NCI-H2171 (cell line): ENCODE data around the gene MMP24.

ENCODE experiments used
- DNase-seq: peaks from one replicate; lab custom pipeline; 2025; lab: John Stamatoyannopoulos, UW

Gene MMP24

DNA sequence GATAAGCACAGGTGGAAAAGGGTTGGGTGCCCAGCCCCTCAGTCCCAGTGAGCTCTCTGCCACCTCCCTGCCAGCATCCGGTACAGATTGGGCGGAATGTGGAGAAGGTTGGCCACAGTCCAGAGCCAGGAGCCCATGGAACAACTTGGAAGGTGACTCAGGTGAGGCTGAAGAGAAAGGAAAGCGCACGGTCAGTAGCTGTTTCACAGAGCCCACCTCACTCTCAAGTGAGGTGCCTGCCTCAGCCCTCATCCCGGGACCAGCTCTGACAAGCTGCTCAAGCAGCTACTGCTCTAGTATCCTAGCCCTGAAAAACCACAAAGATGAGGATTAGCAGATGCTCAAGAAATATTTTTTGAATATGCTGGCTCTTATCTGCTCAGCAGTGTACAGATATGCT is 52.5 kb downstream of the MMP24 start:
- no peak for DNase-seq

GRCh38 chr20:35279533-35280174 is 53.2 kb downstream of the MMP24 start:
- DNase-seq = no peak

- DNase-seq = no peak
These were observed 54.0 kb downstream of the MMP24 start for GRCh38 chr20:35280523-35280922.

- DNase-seq = no peak
These were observed 55.1 kb downstream of the MMP24 start for GRCh38 chr20:35281506-35282101.

GRCh38 chr20:35283441-35284266 is 57.2 kb downstream of the MMP24 start:
- DNase-seq = no peak

GRCh38 chr20:35284267-35284991 is 57.9 kb downstream of the MMP24 start, which contains the start of gene EIF6:
EIF6 (minus strand) TSS chr20:35284772; CDS start chr20:35284487, 285 bp downstream.
- peak; percentile 90 for DNase-seq

GRCh38 chr20:35284992-35285805 is 58.7 kb downstream of the MMP24 start:
- DNase-seq = no peak

DNA sequence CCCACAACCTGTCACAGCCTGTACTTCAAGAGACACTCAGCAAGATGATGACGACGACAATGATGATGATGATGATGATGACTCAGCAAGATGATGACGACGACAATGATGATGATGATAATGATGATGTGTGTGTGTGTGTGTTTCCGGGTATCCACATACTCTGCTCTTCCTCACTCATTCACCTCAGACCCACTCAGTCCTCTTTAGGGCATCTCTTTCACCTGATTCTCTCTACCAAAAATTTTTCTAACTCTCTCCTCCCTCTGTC is 59.3 kb downstream of the MMP24 start:
- no peak for DNase-seq

- DNase-seq = no peak
These were observed 59.8 kb downstream of the MMP24 start for GRCh38 chr20:35286077-35286898.

DNA sequence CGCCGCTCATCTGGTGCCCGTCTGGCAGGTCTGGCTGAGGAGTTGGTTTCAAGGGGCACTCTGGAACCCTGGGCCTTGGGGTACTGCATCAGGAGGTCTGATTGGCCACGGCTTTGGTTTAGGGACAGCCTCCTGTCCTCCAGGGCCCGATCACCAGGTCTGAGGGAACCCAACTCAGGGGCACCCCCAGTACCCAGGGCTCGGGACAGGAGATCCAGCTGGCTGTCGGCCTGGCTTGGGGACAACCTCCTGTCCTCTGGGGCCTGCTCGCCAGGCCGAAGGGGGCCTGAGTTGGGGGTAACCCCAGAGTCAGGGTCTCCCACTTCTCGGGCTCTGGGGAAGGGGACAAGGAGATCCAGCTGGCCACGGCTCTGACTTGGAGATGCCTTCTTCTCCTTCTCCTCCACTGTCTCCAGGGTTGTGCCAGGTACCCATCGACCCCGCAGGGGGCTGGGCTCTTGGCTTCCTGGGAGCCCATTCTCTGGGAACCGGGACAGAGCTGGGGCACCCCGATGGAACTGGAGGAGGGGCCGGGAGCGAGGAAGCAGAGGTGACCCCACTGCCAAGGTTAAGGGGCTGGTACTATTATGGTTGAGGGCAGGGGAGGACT is 60.5 kb downstream of the MMP24 start:
- DNase-seq = no peak

DNA sequence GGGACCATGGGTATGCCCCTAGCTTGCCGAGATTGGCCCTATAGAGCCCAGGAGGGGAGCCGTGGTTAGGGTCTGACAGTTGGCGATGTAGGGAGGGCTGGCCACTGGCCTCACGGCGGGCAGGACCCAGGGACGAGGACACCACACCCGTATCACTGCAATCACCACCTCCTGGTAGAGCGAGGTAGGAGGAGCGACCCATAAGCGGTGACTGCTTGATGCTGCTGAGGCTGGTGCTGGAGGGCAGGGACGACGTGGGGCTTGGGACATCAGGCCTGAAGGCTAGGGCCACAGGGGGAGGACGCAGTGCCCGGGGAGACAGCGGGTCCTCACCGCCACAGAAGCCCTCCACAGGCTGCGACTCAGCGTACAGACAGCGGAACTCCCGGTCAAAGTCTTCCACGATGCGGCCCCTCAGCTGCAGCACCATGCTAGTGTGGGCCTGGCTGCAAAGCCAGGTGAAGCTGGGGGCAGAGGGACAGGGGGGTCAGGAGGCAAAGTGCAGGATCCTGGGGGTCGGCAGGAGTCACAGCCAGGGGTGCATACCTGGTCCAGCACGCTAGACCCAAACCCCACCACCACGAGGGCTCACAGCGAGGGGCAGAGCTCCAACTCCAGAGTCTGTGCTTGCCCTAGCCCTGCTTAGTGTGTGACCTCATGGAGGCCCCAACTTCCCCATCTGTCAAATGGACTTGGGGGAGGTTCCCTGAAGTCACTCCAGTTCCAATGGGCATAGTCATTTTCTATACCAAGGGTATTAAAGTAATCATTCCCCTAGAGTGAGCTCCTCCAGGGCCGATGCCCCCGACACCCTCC is 61.2 kb downstream of the MMP24 start:
- DNase-seq = no peak

DNA sequence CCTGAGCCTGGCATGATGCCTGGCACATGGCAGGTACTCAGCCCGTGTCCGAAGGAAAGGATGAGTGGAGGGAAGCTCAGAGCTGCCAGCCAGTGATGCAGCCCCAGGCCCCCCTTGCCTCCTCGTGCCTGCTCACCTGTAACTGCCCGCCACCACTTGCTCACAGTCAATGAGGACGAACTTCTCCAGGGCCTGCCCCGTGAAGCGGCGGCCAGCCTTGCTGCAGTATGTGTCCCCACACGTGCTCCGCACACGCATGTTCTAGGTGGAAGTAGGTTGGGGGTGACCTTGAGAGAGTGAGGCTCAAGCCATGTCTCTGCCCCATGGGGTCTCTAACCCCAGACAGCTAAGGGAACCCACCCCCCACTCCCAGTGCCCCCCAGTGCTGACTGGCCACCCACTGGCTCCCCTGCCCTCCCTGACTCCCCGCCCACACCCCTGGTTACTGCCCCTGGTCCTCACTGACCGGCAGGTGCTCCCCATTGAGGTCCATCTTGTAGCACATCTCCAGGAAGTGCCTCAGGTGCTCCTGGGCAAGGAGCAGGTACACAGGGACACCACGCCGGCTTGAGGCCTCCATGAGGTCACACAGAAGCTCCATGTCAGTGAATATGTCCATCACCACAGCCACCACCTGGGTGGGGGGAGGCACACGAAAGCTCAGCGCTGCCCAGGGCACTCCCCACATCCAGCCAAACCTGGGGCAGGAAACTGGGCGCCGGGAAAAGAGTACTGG is 62.0 kb downstream of the MMP24 start:
- DNase-seq = no peak

- DNase-seq = no peak
These were observed 63.8 kb downstream of the MMP24 start for GRCh38 chr20:35290186-35290886.

DNA sequence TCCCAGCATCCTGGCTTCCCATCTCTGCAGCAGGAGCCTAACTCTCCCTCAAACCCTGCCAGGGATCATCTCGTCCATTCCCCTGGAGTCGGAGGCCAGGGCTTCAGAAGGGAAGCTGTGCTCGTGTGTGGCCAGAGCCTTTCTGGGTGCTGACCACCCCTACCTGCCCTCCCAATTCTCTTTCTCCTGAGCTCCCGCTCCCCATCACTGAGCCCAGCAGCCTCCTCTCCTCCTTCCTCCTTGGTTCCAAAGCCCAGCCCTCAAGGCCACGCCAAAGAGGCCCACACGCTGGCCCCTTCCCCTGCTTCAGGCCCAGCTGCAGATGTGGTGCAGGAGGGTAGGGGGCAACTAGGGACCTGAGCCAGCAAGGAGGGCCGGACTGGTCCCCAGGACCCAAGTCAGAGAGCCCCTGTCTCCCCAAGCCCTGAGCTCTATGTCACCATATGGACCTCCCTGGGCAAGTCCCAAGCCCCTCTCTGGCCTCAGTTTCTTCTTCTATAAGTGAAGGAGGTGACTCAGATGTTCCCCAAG is 64.5 kb downstream of the MMP24 start:
- no peak for DNase-seq

DNA sequence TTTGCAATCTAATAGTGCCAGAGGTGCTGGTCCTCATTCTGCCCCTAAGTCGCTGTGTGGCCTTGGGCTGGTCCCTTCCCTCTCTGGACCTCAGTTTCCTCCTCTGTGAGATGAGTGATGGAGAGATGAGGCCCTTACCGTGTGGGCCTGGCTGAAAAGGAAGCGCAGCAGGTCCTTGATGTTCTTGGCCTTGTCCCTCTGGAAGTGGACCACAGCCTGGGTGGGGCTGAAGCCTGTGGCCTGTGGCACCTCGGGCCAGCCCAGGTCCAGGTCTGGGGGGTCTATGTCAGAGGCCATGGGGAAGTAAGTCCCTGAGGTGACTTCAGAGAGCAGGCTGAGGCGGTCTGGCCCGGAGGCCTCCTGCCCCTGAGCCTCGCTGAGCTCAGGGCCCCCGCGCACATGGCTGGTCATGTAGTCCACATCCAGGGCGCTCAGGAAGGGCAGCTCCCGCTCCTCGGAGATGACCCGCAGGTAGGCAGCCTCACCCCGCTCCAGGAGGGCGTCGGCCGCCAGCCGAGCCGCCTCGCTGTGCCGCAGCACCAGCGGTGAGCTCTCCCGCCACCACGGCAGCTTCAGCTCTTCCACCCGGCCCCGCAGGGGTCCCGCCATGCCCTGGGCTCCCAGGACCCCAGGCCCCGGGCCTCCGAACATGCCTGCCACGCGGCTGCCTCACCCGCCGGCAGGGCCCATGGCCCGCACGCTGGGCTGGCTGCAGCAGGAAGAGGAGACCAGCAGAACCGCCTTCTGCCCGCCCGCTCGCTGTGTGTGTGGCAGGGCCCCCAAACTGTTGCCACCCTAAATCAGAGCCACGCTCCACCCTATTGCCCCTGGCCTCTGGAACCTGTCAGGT is 65.4 kb downstream of the MMP24 start, which contains the start of gene FAM83C:
FAM83C (minus strand) TSS at position 772 of the 850 bp plus-strand sequence; CDS start at position 651, 121 bp downstream.
- DNase-seq = no peak

DNA sequence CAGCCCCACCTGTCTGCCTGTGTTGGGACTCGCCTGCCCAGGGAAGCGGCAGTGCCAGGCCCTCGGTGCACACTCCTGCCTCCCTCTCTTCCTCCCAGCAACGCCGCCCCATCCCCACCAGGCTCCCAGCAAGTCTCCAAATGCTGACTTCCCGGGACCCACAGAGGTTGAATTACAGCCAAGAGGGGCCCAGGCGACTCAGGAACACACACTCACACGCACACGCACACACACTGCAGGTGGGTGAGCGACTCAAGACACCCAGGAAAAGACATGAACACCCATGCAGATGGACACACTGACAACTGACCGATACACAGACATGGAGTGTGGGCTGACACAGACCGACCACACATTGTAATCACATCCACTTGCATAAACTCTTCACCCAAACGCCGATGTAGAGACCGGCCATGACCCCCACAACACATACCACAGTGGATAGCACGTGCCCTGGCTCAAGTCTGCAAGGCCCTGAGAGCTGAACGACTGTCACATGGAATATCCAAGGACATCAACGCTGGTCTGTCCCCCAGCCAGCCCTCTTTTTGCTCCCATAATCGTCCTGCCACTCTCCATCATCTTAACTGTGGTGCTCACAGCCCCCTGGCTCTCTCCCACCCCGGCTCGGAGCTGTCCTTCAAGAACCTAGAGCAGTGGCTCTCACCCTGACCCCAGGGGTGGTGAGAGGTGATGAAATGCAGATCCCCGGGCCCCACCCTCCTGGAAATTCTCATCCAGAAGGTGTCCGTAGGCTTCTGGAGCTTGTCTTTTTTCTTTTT is 66.2 kb downstream of the MMP24 start:
- DNase-seq = no peak
